ENCODE data around the gene C9orf85. TPM values are rescaled to one million over a fixed set of nuclear protein-coding genes. Genes with fewer than 3 reads are reported as not detected.
"Not testable (repeated sequence)": the region's sequence is repeated elsewhere in the genome, so short reads cannot be mapped to it uniquely, and the experiment has no call there.

C9orf85 gene
- 12.5 TPM for polyA plus RNA-seq (2013, experiment 1 of 2; ENCODE audit: insufficient read length)
- 9.6 TPM for polyA plus RNA-seq (2013, experiment 2 of 2; ENCODE audit: insufficient read length)

- peak; percentile 100 for DNase-seq
Measured at GRCh38 chr9:71911061-71911907, at the start of gene C9orf85, which contains the start of gene ABHD17B. C9orf85 (plus strand) TSS chr9:71911639; CDS start chr9:71911735, 96 bp downstream. ABHD17B (minus strand) TSS chr9:71911193; CDS start chr9:71875080, 36,113 bp downstream.

- DNase-seq = peak; percentile 9
Measured at GRCh38 chr9:71863631-71864030, 47.8 kb upstream of the C9orf85 start.

GRCh38 chr9:71875345-71875744, 36.1 kb upstream of the C9orf85 start:
- DNase-seq = no peak

GRCh38 chr9:71876106-71876505, 35.3 kb upstream of the C9orf85 start:
- DNase-seq = no peak

GRCh38 chr9:71876829-71877228, 34.6 kb upstream of the C9orf85 start:
- no peak for DNase-seq

GRCh38 chr9:71878327-71879274, 32.8 kb upstream of the C9orf85 start:
- no peak for DNase-seq

- DNase-seq = no peak
Measured at GRCh38 chr9:71879644-71880174, 31.7 kb upstream of the C9orf85 start.

- no peak for DNase-seq
Measured at GRCh38 chr9:71884005-71884404, 27.4 kb upstream of the C9orf85 start.

GRCh38 chr9:71885467-71885866, 26.0 kb upstream of the C9orf85 start:
- no peak for DNase-seq

- no peak for DNase-seq
Measured at GRCh38 chr9:71886015-71886414, 25.4 kb upstream of the C9orf85 start.

GRCh38 chr9:71886541-71886940, 24.9 kb upstream of the C9orf85 start:
- DNase-seq = no peak

GRCh38 chr9:71887362-71887761, 24.1 kb upstream of the C9orf85 start:
- DNase-seq = no peak

GRCh38 chr9:71890042-71890679, 21.3 kb upstream of the C9orf85 start:
- DNase-seq = no peak

GRCh38 chr9:71891557-71892189, 19.8 kb upstream of the C9orf85 start:
- no peak for DNase-seq

GRCh38 chr9:71895117-71895516, 16.3 kb upstream of the C9orf85 start:
- DNase-seq = no peak

- DNase-seq = no peak
Measured at GRCh38 chr9:71895955-71896354, 15.5 kb upstream of the C9orf85 start.

GRCh38 chr9:71896761-71897160, 14.7 kb upstream of the C9orf85 start:
- no peak for DNase-seq

GRCh38 chr9:71897577-71897976, 13.9 kb upstream of the C9orf85 start:
- DNase-seq = no peak

GRCh38 chr9:71898756-71899155, 12.7 kb upstream of the C9orf85 start:
- not testable (repeated sequence) for DNase-seq

GRCh38 chr9:71901695-71902597, 9.5 kb upstream of the C9orf85 start:
- no peak for DNase-seq

GRCh38 chr9:71904076-71904475, 7.4 kb upstream of the C9orf85 start:
- no peak for DNase-seq

All from fibroblast of skin of back (primary cell).